Measurements from ENCODE around the gene BCL7B.
"Not testable (repeated sequence)": the region's sequence is repeated elsewhere in the genome, so short reads cannot be mapped to it uniquely, and the experiment has no call there.

The BCL7B gene

GRCh38 chr7:73593207-73594045, 35.9 kb upstream of the BCL7B start:
- no peaks in the 10 kb centered on the region for H3K36me3 ChIP-seq (ENCODE audit: control insufficient read depth, insufficient read depth, low read length)
- no peaks in the 10 kb centered on the region for H3K9me3 ChIP-seq (ENCODE audit: control insufficient read depth, low read length)
- H3K4me3 ChIP-seq (ENCODE audit: extremely low read depth, insufficient read depth, low read length, poor library complexity, severe bottlenecking), result no peak overlapping the region
- H3K27ac ChIP-seq (ENCODE audit: low read depth, low read length, severe bottlenecking), result no peak overlapping the region
- H3K4me1 ChIP-seq (ENCODE audit: control insufficient read depth, insufficient read depth, low read length, poor library complexity, severe bottlenecking), result no peaks in the 10 kb centered on the region
- 86 to 88% methylated on average over 14 of the region's 14 CpGs for WGBS, 2 experiments (ENCODE audit: insufficient coverage in 2 of 2)

DNA sequence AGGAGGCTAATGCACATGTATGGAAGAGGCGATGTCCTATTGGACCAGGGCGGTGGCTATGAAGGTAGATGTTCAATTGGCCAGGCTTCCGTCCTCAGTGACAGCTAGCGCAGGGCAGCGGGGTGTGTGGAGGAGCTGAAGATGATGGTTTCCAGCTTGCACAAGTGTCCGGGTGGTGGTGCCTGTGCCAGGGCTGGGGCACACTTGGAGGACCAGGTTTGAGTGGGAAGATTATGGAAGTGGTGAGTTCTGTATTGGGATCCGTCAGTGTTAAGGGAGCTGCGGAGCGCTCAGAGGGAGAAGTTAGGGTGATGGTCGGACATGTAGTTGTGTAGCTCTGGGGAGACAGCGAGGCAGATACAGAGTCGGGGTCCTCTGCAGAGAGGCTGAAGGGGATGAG, 29.4 kb upstream of the BCL7B start:
- 94 to 96% methylated on average over 10 to 12 of the region's 12 CpGs for WGBS, 2 experiments (ENCODE audit: insufficient coverage in 2 of 2)
- H3K4me3 ChIP-seq (ENCODE audit: extremely low read depth, insufficient read depth, low read length, poor library complexity, severe bottlenecking), result no peak overlapping the region
- peaks cover 4% of the 10 kb centered on the region for H3K4me1 ChIP-seq (ENCODE audit: control insufficient read depth, insufficient read depth, low read length, poor library complexity, severe bottlenecking)
- no peaks in the 10 kb centered on the region for H3K9me3 ChIP-seq (ENCODE audit: control insufficient read depth, low read length)
- H3K27ac ChIP-seq (ENCODE audit: low read depth, low read length, severe bottlenecking), result no peak overlapping the region
- H3K36me3 ChIP-seq (ENCODE audit: control insufficient read depth, insufficient read depth, low read length), result no peaks in the 10 kb centered on the region

- Histone ChIP-seq H3K4me1 (ENCODE audit: control insufficient read depth, insufficient read depth, low read length, poor library complexity, severe bottlenecking) (peaks cover 13% of the 10 kb centered on the region), H3K9me3 (ENCODE audit: control insufficient read depth, low read length) (no peaks in the 10 kb centered on the region), H3K36me3 (ENCODE audit: control insufficient read depth, insufficient read depth, low read length) (no peaks in the 10 kb centered on the region), H3K27ac (ENCODE audit: low read depth, low read length, severe bottlenecking) (no peak overlapping the region), H3K4me3 (ENCODE audit: extremely low read depth, insufficient read depth, low read length, poor library complexity, severe bottlenecking) (no peak overlapping the region)
- 56 to 60% methylated on average over 1 to 2 of the region's 2 CpGs for WGBS, 2 experiments (ENCODE audit: insufficient coverage in 2 of 2)
These were observed 27.7 kb upstream of the BCL7B start for GRCh38 chr7:73585196-73585595.

GRCh38 chr7:73582664-73583202, 25.2 kb upstream of the BCL7B start:
- WGBS, 2 experiments (ENCODE audit: insufficient coverage in 2 of 2), result 94 to 96% methylated on average over 5 of the region's 6 CpGs
- Histone ChIP-seq H3K9me3 (ENCODE audit: control insufficient read depth, low read length) (no peaks in the 10 kb centered on the region), H3K27ac (ENCODE audit: low read depth, low read length, severe bottlenecking) (no peak overlapping the region), H3K36me3 (ENCODE audit: control insufficient read depth, insufficient read depth, low read length) (peaks cover under 1% of the 10 kb centered on the region), H3K4me3 (ENCODE audit: extremely low read depth, insufficient read depth, low read length, poor library complexity, severe bottlenecking) (no peak overlapping the region), H3K4me1 (ENCODE audit: control insufficient read depth, insufficient read depth, low read length, poor library complexity, severe bottlenecking) (peaks cover 13% of the 10 kb centered on the region)

GRCh38 chr7:73581006-73581405, 23.5 kb upstream of the BCL7B start:
- Histone ChIP-seq H3K36me3 (ENCODE audit: control insufficient read depth, insufficient read depth, low read length) (peaks cover 13% of the 10 kb centered on the region), H3K4me1 (ENCODE audit: control insufficient read depth, insufficient read depth, low read length, poor library complexity, severe bottlenecking) (peaks cover 22% of the 10 kb centered on the region)
- 88 to 98% methylated on average over 5 to 7 of the region's 9 CpGs for WGBS, 2 experiments (ENCODE audit: insufficient coverage in 2 of 2)
- not testable (repeated sequence) for H3K4me3 ChIP-seq (ENCODE audit: extremely low read depth, insufficient read depth, low read length, poor library complexity, severe bottlenecking); H3K9me3 ChIP-seq (ENCODE audit: control insufficient read depth, low read length); H3K27ac ChIP-seq (ENCODE audit: low read depth, low read length, severe bottlenecking)

- H3K36me3 ChIP-seq (ENCODE audit: control insufficient read depth, insufficient read depth, low read length), result peaks cover 32% of the 10 kb centered on the region
- H3K9me3 ChIP-seq (ENCODE audit: control insufficient read depth, low read length), result no peaks in the 10 kb centered on the region
- peak within 1 kb of the TSS; percentile 86 for H3K27ac ChIP-seq (ENCODE audit: low read depth, low read length, severe bottlenecking)
- peak within 1 kb of the TSS; percentile 82 for H3K4me3 ChIP-seq (ENCODE audit: extremely low read depth, insufficient read depth, low read length, poor library complexity, severe bottlenecking)
- H3K4me1 ChIP-seq (ENCODE audit: control insufficient read depth, insufficient read depth, low read length, poor library complexity, severe bottlenecking), result peaks cover 22% of the 10 kb centered on the region
- WGBS, 2 experiments (ENCODE audit: insufficient coverage in 2 of 2), result 0 to 1% methylated on average over 42 of the region's 75 CpGs
These were observed 21.0 kb upstream of the BCL7B start, which contains the start of gene TBL2 for GRCh38 chr7:73578342-73579128. Gene TBL2, minus strand, starts transcription at chr7:73578579. Its CDS starts 30 bp downstream, at chr7:73578549.

DNA sequence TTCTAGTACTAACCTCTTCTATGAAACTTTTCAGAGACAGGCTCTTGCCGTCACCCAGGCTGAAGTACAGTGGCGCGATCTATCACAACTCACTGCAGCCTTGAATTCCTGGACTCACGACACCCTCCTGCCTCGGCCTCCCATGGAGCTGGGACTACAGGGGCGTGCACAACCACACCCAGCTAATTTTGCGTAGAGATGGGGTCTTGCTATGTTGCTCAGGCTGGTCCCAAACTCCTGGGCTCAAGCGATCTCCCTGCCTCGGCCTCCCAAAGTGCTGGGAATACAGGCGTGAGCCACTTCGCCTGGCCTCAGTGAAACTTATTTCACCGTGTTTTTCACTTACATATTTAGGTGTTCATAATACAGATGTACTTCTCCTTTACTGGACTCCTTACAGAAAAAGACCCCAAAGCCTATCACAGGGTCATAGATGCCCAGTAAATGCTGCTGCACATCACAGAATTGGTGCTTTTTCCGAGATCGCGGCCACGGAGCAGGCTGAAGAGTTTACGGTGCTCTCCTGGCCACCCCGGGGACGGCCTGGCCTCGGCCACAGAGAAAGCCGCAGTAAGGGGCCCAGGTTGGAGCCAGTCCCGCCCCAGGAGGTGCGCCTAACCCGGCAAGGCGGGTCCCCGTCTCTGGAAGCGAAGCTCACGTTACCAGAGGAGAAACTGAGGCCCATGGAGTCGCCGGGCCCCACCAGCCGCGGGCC, 20.3 kb upstream of the BCL7B start:
- 25 to 29% methylated on average over 20 to 23 of the region's 32 CpGs for WGBS, 2 experiments (ENCODE audit: insufficient coverage in 2 of 2)

DNA sequence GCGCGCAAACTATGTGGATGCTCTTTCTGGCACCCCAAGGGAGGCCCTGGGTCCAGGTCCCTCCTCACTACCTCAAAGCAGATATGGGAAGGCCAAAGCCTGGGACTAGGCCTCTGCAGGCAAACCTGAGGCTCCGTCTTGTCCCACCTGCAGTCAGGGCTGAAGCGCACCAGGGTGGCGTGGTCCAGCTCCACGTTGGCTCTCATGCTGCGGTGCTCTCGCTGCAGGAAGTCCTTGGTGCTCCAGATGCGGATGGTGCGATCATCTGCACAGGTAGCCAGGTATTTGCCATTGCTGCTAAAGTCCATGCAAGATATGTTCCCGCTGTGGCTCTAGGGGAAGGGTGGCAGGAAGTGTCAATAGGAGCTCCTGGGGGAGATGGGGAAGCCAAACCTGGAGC, 16.3 kb upstream of the BCL7B start:
- WGBS, 2 experiments (ENCODE audit: insufficient coverage in 2 of 2), result 98% methylated on average over 10 to 11 of the region's 11 CpGs
- H3K36me3 ChIP-seq (ENCODE audit: control insufficient read depth, insufficient read depth, low read length), result peaks cover 79% of the 10 kb centered on the region
- H3K4me3 ChIP-seq (ENCODE audit: extremely low read depth, insufficient read depth, low read length, poor library complexity, severe bottlenecking), result no peak overlapping the region
- no peak overlapping the region for H3K27ac ChIP-seq (ENCODE audit: low read depth, low read length, severe bottlenecking)
- peaks cover 9% of the 10 kb centered on the region for H3K4me1 ChIP-seq (ENCODE audit: control insufficient read depth, insufficient read depth, low read length, poor library complexity, severe bottlenecking)
- H3K9me3 ChIP-seq (ENCODE audit: control insufficient read depth, low read length), result no peaks in the 10 kb centered on the region

More for the DNA sequence above, 20.3 kb upstream of the BCL7B start:
- peaks cover 39% of the 10 kb centered on the region for H3K36me3 ChIP-seq (ENCODE audit: control insufficient read depth, insufficient read depth, low read length)
- no peaks in the 10 kb centered on the region for H3K9me3 ChIP-seq (ENCODE audit: control insufficient read depth, low read length)
- peak overlapping the region; percentile 82 for H3K4me3 ChIP-seq (ENCODE audit: extremely low read depth, insufficient read depth, low read length, poor library complexity, severe bottlenecking)
- H3K4me1 ChIP-seq (ENCODE audit: control insufficient read depth, insufficient read depth, low read length, poor library complexity, severe bottlenecking), result peaks cover 22% of the 10 kb centered on the region
- H3K27ac ChIP-seq (ENCODE audit: low read depth, low read length, severe bottlenecking), result peak overlapping the region; percentile 86

GRCh38 chr7:73573276-73573675, 15.8 kb upstream of the BCL7B start:
- Histone ChIP-seq H3K27ac (ENCODE audit: low read depth, low read length, severe bottlenecking) (no peak overlapping the region), H3K36me3 (ENCODE audit: control insufficient read depth, insufficient read depth, low read length) (peaks cover 80% of the 10 kb centered on the region), H3K4me3 (ENCODE audit: extremely low read depth, insufficient read depth, low read length, poor library complexity, severe bottlenecking) (no peak overlapping the region), H3K4me1 (ENCODE audit: control insufficient read depth, insufficient read depth, low read length, poor library complexity, severe bottlenecking) (peaks cover 9% of the 10 kb centered on the region), H3K9me3 (ENCODE audit: control insufficient read depth, low read length) (no peaks in the 10 kb centered on the region)
- 97 to 98% methylated on average over 8 to 9 of the region's 9 CpGs for WGBS, 2 experiments (ENCODE audit: insufficient coverage in 2 of 2)

- WGBS, 2 experiments (ENCODE audit: insufficient coverage in 2 of 2), result 93 to 96% methylated on average over 3 to 4 of the region's 6 CpGs
- peaks cover 79% of the 10 kb centered on the region for H3K36me3 ChIP-seq (ENCODE audit: control insufficient read depth, insufficient read depth, low read length)
These were observed 15.3 kb upstream of the BCL7B start for GRCh38 chr7:73572767-73573186.

More at GRCh38 chr7:73572767-73573186, 15.3 kb upstream of the BCL7B start:
- H3K4me1 ChIP-seq (ENCODE audit: control insufficient read depth, insufficient read depth, low read length, poor library complexity, severe bottlenecking), result peaks cover 9% of the 10 kb centered on the region
- no peak overlapping the region for H3K4me3 ChIP-seq (ENCODE audit: extremely low read depth, insufficient read depth, low read length, poor library complexity, severe bottlenecking)
- no peak overlapping the region for H3K27ac ChIP-seq (ENCODE audit: low read depth, low read length, severe bottlenecking)
- no peaks in the 10 kb centered on the region for H3K9me3 ChIP-seq (ENCODE audit: control insufficient read depth, low read length)

Data from mesodermal cell (in vitro differentiated cells).